Right forelimb (tissue), 1 donor: ENCODE data around the gene EFHD2.
"Not testable (repeated sequence)": the region's sequence is repeated elsewhere in the genome, so short reads cannot be mapped to it uniquely, and the experiment has no call there.

ENCODE experiments used
- DNase-seq: peaks from one replicate; pipeline ENCODE4 v3.0.0-alpha.2; 2018

The EFHD2 gene

DNA sequence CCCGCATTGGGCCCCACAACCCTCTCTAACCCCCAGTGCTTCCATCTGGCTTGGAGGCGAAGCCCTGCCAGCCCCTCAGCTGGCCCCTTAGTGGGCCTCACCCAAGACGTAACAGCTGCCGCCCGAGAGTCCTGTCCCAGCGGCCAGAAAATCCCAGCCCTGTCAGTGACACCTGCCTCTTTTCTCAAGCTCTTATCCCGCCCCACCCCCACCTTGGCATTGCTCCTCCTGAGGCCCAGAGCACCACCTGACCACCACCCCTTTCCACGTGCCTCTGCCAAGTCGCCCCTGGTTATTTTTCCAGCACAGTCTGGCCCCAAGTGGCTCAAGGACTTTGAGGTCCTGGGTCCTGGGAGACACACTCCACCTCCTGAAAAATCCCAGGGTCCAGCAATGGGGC is 22.6 kb downstream of the EFHD2 start:
- peak; percentile 69 for DNase-seq

DNA sequence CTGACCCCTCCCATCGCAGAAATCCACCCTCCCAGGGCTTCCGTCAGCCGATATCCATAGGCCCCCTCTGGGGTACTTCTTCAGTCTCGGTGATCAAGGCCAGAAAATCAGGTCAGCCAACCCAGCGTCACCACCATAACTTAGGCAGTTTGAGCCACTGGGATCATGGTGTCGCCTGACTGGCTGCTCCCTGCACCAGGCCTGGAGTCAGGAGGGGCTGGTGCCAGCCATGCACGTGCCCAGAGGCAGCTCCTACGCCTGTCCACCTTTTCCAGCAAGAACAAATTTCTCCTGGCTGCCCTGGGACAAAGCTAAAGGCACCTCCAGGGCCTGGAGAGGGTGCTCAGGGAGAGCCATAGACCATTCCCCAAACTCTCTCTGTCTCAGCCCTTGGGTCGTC is 23.8 kb downstream of the EFHD2 start:
- DNase-seq = no peak

DNA sequence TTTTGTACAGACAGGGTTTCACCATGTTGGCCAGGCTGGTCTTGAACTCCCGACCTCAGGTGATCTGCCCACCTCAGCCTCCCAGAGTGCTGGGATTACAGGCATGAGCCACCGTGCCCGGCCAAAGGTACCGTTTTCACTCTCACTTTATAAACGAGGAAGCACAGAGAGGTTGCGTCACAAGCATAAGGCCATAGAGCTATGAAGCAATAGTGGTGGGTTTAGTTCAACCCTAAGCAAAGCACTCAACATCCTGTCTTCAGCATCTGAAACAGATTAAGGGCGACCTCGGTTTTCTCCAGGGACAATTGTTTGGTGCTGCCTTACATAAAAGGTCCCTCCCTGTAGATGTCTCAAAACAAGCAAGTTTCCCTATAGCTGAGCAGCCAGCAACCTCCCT is 25.1 kb downstream of the EFHD2 start:
- DNase-seq = not testable (repeated sequence)

DNA sequence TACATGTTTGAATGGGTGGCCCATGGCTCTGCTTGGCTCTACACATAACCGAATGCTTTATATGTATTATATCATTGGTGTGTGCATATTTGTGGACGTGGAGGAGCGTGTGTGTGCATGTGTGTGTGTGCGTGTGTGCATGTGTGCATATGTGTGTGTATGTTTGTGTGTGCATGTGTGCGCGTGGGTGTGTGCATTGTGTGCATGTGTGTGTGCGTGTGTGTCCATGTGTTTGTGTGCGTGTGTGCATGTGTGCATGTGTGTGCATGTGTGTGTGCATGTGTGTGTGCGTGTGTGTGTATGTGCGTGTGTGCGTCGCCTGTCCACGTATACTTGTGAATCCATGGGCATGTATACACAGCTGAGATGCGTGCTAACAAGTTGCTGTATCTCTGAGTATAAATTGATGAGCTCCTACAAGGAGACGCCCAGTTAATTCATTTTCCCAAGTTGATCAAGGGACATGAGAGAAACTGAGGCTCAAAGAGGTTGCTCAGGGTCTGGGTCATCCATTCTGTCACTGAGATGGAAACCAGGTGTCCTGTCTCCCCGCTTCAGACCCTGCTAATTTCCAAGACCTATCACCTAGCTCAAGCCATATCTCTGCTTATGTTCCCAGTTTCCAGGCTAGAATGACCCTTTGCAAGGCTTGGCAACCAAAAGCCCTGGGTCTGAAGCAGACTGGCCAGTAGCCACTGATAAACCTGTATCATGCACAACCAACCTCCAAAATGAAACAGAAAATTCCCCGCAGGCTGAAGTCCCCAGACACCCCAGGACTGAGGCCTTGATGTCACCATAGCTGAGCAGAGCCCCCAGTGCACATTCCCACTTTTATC is 25.8 kb downstream of the EFHD2 start:
- DNase-seq = no peak

DNA sequence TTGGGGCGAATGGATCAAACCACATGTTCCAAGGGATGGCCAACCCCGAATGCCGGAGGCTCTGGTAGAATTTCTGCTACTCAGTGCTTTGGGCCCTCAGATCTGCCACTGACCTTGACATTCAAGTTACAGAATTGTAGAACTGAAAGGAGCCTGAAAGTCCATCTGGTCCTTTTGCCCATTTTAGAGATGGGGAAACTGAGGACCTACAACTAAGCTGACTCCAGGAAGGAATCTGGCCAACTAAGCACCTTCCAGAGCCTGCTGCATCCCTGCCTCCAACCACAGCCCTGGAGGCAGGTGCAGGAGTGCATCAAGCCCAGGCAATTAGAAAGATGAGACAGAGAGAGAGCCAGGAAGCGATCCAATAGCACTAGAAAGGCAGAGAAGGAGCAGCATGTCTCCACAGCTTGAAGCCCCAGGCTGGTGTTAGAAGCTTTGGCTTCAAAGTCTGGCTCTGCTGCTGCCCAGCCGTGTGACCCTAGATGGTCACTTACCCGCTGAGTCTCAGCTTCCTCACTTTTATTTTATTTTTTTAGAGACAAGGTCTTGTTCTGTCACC is 27.3 kb downstream of the EFHD2 start:
- DNase-seq = no peak

DNA sequence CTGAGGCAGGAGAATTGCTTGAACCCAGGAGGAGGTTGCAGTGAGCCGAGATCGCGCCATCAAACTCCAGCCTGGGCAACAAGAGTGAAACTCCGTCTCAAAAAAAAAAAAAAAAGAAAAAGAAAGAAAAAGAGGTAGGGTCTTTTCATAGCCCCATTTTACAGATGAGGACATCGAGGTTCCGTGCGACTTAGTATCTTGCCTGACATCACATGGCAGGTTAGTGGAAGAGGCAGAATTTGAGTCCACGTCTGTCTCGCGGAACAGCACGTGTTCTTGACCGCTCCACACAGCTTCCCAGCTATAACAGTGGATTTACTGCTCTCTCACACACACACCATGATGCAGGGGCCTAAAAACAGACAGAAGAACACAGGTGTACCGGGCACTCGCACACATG is 29.6 kb downstream of the EFHD2 start:
- no peak for DNase-seq

DNA sequence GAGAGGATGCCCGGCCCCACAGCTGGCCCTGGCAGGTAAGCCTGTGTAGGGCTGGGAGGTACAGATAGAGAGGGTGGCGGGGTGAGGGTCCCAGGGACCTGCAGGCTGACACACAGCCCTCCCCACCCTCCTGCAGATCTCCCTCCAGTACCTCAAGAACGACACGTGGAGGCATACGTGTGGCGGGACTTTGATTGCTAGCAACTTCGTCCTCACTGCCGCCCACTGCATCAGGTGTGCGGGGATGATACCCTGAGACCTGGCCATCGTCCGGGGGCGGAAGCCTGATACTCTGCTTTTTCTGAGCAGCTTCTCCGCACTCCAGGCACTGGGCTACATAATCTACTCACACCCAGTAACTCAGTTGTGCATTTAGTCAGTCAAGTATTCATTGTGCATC is 30.7 kb downstream of the EFHD2 start:
- DNase-seq = no peak

DNA sequence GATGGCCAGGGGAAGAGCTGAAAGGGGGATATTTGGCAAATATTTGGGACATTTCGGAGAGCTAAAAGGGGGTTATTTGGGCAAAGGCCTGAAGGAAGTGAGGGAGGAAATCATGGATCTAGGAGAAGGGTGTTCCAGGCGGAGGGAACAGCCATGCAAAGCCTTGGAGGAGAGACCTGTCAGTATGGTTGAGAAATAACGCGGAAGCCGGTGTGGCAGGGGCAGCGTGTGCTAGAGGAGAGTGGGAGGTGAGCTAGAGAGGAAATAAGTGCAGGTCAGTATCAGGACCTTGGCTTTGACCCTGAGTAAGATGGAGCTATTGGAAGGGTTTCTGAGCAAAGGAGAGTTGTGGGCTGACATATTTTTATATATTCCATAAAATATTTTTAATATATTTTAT is 31.6 kb downstream of the EFHD2 start:
- no peak for DNase-seq

DNA sequence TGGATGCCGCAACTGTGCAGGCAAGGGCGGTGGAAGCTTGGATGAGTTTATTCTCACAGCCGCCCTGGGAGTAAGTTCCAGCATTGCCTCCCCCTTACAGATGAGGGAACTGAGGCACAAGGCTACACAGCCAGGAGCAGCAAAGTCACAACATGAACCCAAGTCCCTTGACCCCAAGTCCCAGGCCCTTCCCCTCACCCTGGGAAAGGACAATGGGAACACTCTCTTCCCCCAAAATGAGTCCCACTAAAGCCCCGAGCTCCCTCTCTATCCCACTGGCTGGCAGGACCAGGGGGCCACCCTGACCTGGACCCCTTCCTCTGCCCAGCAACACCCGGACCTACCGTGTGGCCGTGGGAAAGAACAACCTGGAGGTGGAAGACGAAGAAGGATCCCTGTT is 32.4 kb downstream of the EFHD2 start:
- no peak for DNase-seq

DNA sequence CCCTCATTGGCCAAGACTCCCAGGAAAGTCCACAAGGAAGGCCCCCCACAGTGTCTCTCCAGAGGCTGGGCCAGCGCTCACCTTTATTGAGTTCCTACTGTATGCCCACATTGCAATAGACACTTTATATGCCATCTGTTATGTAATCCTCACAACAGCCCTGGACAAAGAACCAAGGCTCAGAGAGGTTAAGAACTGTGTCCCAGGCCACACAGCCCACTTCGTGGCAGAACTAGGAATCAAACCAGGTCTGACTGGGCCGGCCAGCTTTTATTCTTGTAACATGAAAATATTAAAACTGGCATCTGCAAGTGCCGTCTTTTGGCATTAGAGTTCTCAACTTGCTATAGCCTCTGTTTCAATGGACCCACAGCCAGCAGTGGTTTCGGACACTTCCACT is 33.1 kb downstream of the EFHD2 start:
- DNase-seq = no peak

DNA sequence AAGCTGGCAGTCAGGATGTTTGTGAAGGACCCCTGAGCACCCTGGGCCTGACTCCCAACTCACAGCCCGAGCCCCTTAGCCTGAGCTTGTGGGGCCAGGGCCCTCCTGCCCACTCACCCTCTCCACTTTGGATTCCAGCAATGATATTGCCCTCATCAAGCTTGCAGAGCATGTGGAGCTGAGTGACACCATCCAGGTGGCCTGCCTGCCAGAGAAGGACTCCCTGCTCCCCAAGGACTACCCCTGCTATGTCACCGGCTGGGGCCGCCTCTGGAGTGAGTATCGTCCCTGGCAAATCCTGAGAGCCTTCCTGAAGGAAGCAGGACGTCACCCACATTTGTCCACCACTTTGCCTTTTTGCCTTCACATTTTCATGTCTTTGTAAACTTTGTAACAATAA is 33.6 kb downstream of the EFHD2 start:
- no peak for DNase-seq

DNA sequence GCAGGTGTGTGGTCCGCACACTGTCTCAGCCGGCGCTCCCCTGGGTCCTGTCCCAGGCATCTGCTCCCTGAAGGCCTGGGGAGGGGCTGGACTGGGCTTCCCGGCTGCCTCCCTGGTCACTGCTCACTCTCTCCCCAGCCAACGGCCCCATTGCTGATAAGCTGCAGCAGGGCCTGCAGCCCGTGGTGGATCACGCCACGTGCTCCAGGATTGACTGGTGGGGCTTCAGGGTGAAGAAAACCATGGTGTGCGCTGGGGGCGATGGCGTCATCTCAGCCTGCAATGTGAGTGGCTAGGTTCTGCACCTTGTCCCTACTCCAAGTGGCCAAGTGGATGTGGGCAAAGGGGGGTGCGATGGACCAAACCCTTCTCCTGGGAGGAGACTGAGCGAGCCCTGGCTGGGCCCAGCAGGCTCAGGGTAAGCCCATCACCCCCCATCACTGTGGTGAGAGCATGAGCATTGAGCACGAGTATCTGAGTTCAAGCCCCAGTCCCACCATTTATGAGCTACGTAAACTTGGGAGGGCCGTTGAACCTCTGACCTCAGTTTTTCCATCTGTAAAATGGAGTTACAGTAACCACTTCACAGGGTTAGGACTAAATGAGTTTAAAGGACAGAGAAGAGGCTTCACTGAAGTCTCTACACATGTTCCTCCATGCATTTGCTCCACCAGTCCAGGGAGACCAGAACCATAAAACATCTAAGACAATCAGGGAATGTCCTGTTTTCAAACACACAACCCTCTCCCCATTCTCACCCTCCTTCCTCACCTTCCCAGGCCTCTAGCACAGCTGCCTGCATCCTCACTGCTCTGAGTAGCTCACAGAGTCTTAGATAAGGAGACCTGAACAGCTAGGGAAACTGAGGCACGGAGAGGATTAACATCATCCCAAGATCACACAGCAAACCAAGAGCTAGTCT is 35.0 kb downstream of the EFHD2 start:
- DNase-seq = no peak

DNA sequence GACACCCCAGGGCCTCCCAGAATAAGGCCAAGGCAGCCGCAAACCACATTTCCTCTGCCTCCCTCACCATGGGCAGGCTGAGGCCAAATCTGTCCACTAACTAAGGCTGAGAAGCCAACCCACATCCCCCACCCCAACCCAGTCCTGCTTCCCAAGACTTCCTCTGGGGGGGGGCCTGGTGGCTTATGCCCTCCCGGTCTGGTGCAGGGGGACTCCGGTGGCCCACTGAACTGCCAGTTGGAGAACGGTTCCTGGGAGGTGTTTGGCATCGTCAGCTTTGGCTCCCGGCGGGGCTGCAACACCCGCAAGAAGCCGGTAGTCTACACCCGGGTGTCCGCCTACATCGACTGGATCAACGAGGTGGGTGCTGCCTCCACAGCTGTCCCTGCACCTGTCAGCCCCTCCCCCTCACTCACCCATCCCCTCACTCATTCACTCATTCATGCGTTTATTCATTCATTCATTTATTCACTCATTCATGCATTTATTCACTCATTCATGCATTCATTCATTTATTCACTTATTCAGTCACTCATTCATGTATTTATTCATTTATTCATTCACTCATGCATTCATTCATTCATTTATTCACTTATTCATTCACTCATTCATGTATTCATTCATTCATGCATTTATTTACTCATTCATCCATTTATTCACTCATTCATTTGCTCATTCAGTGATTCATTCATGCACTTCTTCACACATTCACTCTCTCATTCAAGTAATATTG is 35.9 kb downstream of the EFHD2 start:
- DNase-seq = no peak

DNA sequence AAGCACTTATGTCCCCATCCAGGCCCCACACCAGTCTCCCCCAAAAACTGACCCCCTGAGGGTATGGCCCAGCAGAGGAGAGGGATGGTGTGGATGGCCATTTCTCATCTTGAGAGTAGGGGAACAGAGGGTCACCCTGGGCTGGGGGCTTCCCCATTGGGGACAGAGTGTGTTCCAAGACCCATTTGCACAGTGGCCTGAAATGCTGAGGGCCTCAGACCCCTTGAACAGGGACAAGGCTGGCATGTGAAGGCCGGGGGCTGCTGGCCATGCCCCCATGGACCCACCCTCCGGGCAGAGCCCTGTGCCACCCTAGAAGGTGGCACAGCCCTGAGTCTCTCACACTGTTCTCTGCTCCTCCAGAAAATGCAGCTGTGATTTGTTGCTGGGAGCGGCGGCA is 36.5 kb downstream of the EFHD2 start:
- no peak for DNase-seq

DNA sequence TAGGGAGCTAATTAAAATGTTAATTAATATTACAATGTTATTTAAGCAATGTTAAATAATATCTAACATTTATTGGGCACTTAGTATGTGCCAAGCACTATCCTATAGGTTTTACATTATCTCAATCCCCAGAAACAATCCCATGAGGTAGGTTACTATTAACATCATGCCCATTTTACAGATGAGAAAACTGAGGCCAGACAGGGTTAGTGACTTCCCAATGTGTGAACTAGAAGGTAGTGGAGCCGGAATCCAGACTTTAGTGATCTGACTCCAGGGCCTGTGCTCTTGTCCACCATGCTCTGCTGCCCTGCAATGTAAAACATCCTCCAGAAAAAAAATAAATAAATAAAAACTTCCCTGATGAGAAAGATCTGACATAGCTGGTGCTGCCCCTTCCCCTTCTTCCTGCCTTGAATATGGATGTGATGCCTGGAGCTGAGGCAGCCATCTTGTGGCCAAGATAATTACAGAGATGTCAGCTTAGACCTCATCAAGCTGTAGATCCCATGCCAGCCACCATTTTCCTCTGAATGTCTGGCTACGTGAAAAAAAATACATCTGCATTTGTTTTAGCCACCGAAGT is 39.3 kb downstream of the EFHD2 start:
- no peak for DNase-seq

DNA sequence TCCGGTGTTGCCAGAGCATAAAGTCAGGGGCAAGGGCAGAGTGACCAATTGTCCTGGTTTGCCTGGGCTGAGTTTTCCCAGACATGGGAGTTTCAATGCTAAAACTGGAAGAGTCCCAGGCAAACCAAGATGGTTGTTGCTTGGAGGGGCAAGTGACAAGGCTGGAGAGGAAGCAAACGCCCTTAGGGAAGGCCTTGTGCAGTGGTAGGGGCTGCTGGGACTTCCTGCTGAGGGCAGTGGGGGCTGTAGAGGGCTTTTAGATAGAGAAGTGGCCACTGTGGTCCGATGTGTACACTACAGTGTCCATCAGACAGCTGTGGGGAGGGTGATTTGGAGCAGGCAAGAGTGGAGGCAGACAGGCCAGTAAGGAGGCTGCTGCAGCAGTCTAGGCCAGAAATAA is 39.9 kb downstream of the EFHD2 start:
- DNase-seq = no peak

DNA sequence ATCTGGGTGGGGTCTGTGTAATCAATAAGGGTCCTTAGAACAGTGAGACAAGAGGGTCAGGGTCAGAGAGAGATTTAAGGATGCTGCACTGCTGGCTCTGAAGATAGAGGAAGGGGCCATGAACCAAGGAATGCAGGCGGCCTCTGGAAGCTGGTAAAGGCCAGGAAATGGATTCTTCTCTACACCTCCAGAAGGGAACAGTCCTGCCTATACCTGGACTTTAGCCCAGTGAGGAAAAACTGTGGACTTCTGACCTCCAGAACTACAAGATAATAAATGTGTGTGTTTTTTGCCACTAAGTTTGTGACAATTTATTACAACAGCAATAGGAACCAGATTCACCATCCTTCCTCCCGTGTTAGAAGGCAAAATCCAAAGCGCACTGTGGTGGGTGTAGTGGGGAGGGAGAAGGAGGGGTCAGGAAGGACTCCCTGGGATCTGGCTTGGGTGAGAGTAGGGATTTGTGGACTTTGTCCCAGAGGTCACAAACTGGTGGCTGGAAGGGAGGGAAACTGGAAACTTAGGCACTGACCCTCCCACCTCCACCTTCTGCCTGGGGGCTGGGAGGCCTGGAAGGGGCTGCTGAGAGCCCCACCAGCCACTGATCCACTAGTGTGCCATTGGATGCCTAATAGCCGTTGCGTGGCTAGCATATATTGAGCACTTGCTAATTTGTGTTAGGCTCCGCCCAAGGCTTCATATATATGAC is 41.5 kb downstream of the EFHD2 start:
- DNase-seq = no peak

DNA sequence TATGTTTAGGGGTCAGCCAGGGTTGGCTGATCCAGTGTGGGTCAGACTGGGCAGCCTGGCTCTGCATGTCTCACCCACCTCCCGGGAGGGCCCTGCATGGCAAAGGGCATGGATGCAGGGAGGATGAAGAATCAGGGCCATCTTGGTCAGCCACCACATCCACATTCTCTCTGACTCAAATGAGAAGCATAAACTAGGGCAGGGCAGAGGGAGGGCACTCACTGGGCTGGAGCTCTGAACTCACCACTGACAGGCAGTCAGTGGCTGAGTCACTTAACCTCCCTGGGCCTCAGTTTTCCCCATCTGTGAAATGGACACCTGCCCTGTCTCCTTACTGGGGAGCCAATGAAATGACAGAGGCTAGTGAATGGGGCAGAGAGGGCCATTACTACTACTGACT is 42.5 kb downstream of the EFHD2 start:
- no peak for DNase-seq

DNA sequence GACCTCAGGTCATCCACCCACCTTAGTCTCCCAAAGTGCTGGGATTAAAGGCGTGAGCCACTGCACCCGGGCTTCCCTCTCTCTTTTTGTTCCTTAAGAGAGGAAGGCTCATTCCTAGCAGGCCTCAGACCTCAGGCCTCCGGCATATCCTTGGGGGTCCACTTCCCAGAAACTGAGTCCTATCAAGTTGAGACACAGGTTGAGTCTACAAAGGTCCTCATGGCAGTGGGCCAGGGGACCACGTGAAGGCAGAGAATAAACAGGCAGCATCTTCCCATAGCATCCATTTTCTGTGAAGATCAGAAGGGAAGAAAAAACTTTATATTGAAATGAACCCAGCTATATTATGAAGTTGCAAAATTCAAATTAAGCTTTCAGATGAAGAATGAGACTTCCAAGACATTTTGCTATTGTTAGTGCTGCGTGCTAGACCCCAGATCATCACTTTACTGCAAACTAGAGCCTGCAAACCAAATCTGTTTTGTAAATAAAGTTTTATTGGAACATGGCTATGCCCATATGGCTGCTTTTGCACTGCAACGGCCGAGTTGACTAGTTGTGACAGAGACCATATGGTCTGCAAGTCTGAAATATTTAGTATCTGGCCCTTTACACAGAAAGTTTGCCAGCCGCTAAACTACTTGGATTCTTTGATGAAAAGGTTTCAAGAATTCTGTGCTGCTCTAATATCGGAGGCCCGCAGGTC is 43.3 kb downstream of the EFHD2 start:
- no peak for DNase-seq

DNA sequence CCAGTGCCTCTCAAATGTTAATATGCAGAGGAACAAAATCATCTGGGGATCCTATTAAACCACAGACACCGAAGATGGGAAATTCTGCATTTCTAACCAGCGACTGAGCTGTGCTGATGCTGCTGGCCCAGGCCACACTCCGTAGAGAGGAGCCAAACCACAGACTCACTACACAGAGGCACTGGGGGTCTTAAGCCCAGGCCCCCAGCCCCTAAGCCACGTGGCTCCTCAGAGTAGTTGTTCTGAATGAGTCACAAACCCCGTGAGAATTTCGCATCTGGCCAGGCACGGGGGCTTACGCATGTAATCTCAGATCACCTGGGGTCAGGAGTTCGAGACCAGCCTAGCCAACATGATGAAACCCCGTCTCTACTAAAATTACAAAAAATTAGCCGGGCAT is 44.0 kb downstream of the EFHD2 start:
- no peak for DNase-seq

DNA sequence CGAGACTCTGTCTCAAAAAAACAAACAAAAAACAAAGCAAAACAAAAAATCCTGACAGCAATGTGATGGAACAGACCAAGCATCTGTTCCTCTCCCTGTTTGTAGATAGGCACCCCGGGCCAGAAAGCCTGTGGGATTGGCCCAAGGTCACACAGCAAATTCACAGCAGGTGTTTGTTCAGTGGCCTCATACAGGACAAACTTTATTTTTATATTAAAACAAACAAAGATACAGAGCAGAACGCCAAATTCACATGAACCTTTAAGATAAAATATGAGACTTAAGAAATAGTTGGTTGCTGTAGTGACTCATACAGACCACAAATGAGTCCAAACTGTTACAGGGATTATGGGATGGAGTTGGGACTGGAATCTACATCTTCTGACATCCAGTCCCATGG is 44.6 kb downstream of the EFHD2 start:
- DNase-seq = no peak
